ENCODE results near the gene RDH13.
"Not testable (repeated sequence)": the region's sequence is repeated elsewhere in the genome, so short reads cannot be mapped to it uniquely, and the experiment has no call there.

Gene RDH13

GRCh38 chr19:55032170-55032800 lies 30.7 kb downstream of the RDH13 start:
- no peak overlapping the region for H3K4me3 ChIP-seq (ENCODE audit: low read length)
- TF ChIP-seq CTCF (IDR thresholded peaks at IDR 0.05; ENCODE audit: insufficient read depth, low read depth, low read length, missing control alignments) = no peak
- DNase-seq (ENCODE audit: low read depth) = no peak

GRCh38 chr19:55031178-55031577 lies 31.8 kb downstream of the RDH13 start:
- TF ChIP-seq CTCF (IDR thresholded peaks at IDR 0.05; ENCODE audit: insufficient read depth, low read depth, low read length, missing control alignments) = no peak
- DNase-seq (ENCODE audit: low read depth) = no peak
- no peak overlapping the region for H3K4me3 ChIP-seq (ENCODE audit: low read length)

GRCh38 chr19:55028757-55029156 lies 34.2 kb downstream of the RDH13 start:
- H3K4me3 ChIP-seq (ENCODE audit: low read length) = no peak overlapping the region
- no peak for TF ChIP-seq CTCF (IDR thresholded peaks at IDR 0.05; ENCODE audit: insufficient read depth, low read depth, low read length, missing control alignments)
- no peak for DNase-seq (ENCODE audit: low read depth)

GRCh38 chr19:55027472-55028337 lies 35.2 kb downstream of the RDH13 start:
- no peak for DNase-seq (ENCODE audit: low read depth)
- TF ChIP-seq CTCF (IDR thresholded peaks at IDR 0.05; ENCODE audit: insufficient read depth, low read depth, low read length, missing control alignments) = no peak

GRCh38 chr19:55027140-55027471 lies 35.8 kb downstream of the RDH13 start:
- not testable (repeated sequence) for H3K4me3 ChIP-seq (ENCODE audit: low read length); DNase-seq (ENCODE audit: low read depth)

More at GRCh38 chr19:55027472-55028337, 35.2 kb downstream of the RDH13 start:
- no peak overlapping the region for H3K4me3 ChIP-seq (ENCODE audit: low read length)

- no peak overlapping the region for H3K4me3 ChIP-seq (ENCODE audit: low read length)
- DNase-seq (ENCODE audit: low read depth) = no peak
- TF ChIP-seq CTCF (IDR thresholded peaks at IDR 0.05; ENCODE audit: insufficient read depth, low read depth, low read length, missing control alignments) = no peak
Measured at GRCh38 chr19:55024111-55024510, 38.8 kb downstream of the RDH13 start.

- not testable (repeated sequence) for DNase-seq (ENCODE audit: low read depth); H3K4me3 ChIP-seq (ENCODE audit: low read length)
Measured at GRCh38 chr19:55020351-55020750, 42.6 kb downstream of the RDH13 start.

- no peak for DNase-seq (ENCODE audit: low read depth)
- no peak for TF ChIP-seq CTCF (IDR thresholded peaks at IDR 0.05; ENCODE audit: insufficient read depth, low read depth, low read length, missing control alignments)
- no peak overlapping the region for H3K4me3 ChIP-seq (ENCODE audit: low read length)
Measured at GRCh38 chr19:55018633-55019032, 44.3 kb downstream of the RDH13 start.
